Peyer's patch (tissue), 4 donors: Measurements from ENCODE around the gene TRPC1. TPM values are rescaled to one million over a fixed set of nuclear protein-coding genes. Genes with fewer than 3 reads are reported as not detected.

ENCODE experiments used
- DNase-seq, 3 donors: peaks; one replicate each; pipeline ENCODE4 v3.0.0-alpha.2; 2017 to 2019
- H3K27ac ChIP-seq, 4 donors: fragments of 200-600 bp; sonication (generic); one replicate each; pipeline ENCODE4 v1.5.1; 2016 to 2019
- H3K27me3 ChIP-seq, 2 donors: fragments of 200-600 bp; sonication (generic); one replicate each; pipeline ENCODE4 v1.5.1; 2019
- H3K36me3 ChIP-seq, 3 donors: fragments of 200-600 bp; sonication (generic); one replicate each; pipeline ENCODE4 v1.5.1; 2016 to 2019
- H3K4me1 ChIP-seq, 4 donors: fragments of 200-600 bp; sonication (generic); one replicate each; pipeline ENCODE4 v1.5.1; 2016 to 2019
- H3K4me3 ChIP-seq, 4 donors: fragments of 200-600 bp; sonication (generic); 1 replicate in 3 of 4; 2 replicates in 1 of 4; pipeline ENCODE4 v1.5.1; 2016 to 2019; ENCODE audit warnings: mild to moderate bottlenecking in 1 of 4
- H3K9me3 ChIP-seq, 4 donors: fragments of 200-600 bp; sonication (generic); one replicate each; pipeline ENCODE4 v1.5.1; 2016 to 2019; ENCODE audit warnings: mild to moderate bottlenecking in 1 of 4
- POLR2A ChIP-seq, 2 donors: fragments of 450-650 bp; IDR thresholded peaks; one replicate each; pipeline ENCODE4 v1.5.1; 2017; ENCODE audit warnings: antibody characterized with exemption in 2 of 2, mild to moderate bottlenecking in 2 of 2, moderate library complexity in 2 of 2
- total RNA-seq, 4 donors: library from RNA; depleted of rRNA; stranded (reverse); fragments of >200 nt; gene quantifications; one replicate each; pipeline ENCODE4 v1.1.0, GENCODE V29; 2016
- TF ChIP-seq, protein P1 (sequence below), 6 experiments: fragments of 450-650 bp in 4 of 6; fragments of 200-600 bp in 2 of 6; sonication (generic) in 1 of 6; IDR thresholded peaks; one replicate each; pipeline ENCODE4 v1.5.1; 2017 to 2019; ENCODE audit warnings: antibody characterized with exemption in 6 of 6, mild to moderate bottlenecking in 3 of 6, moderate library complexity in 1 of 6

Gene TRPC1
- total RNA-seq, 4 donors from 2014 or later: 1.1 to 12.4 (median 3.4) TPM

DNA sequence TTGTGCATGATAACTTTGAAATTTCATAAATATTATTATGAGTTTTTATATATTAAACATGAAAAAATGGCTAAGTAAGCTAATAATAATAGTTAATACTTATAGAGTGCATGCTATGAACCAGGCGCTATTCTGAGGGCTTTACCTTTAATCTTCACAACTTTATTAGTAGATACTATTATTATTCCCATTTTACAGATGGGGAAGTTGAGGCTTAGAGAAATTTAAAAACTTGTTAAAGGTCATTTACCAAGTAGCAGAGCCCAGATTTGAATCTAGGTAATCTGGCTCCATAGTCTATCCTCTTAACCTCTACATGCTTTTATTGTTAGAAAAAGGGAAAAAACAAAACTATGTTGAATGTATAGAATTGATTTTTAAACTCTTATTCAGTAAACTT is 60.4 kb downstream of the TRPC1 start:
- DNase-seq: no peak
- Histone ChIP-seq H3K27ac (no peak overlapping the region), H3K4me3 (no peak overlapping the region), H3K4me1 (no peaks in the 10 kb centered on the region), H3K9me3 (no peaks in the 10 kb centered on the region), H3K27me3 (no peaks in the 10 kb centered on the region), H3K36me3 (no peaks in the 10 kb centered on the region)
- TF ChIP-seq, protein P1, sequence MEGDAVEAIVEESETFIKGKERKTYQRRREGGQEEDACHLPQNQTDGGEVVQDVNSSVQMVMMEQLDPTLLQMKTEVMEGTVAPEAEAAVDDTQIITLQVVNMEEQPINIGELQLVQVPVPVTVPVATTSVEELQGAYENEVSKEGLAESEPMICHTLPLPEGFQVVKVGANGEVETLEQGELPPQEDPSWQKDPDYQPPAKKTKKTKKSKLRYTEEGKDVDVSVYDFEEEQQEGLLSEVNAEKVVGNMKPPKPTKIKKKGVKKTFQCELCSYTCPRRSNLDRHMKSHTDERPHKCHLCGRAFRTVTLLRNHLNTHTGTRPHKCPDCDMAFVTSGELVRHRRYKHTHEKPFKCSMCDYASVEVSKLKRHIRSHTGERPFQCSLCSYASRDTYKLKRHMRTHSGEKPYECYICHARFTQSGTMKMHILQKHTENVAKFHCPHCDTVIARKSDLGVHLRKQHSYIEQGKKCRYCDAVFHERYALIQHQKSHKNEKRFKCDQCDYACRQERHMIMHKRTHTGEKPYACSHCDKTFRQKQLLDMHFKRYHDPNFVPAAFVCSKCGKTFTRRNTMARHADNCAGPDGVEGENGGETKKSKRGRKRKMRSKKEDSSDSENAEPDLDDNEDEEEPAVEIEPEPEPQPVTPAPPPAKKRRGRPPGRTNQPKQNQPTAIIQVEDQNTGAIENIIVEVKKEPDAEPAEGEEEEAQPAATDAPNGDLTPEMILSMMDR (IDR thresholded peaks at IDR 0.05): no peak
- no peak for TF ChIP-seq POLR2A (IDR thresholded peaks at IDR 0.05)

DNA sequence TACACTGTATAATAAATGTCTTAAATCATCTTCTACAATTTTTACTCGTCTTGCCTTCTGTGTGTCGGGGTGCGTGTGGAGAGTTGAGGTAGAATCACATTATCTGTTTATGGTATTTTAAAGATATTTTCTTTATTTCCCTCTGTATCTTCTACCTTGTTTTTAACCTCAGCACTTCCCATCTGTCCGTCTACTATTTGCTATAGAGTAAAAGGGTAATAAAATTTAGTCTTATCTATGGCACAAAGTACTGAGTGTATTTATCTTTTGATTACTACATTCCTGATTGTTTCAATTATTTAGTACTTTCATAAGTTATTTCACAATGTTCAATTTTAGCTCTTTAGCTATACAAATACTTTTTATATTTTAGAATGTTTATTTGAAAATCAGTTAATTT is 62.2 kb downstream of the TRPC1 start:
- DNase-seq: no peak
- Histone ChIP-seq H3K9me3 (no peaks in the 10 kb centered on the region), H3K27me3 (no peaks in the 10 kb centered on the region), H3K4me3 (no peak overlapping the region), H3K4me1 (no peaks in the 10 kb centered on the region), H3K36me3 (no peaks in the 10 kb centered on the region), H3K27ac (no peak overlapping the region)
- TF ChIP-seq POLR2A (IDR thresholded peaks at IDR 0.05): no peak
- TF ChIP-seq, protein P1 (IDR thresholded peaks at IDR 0.05): no peak

DNA sequence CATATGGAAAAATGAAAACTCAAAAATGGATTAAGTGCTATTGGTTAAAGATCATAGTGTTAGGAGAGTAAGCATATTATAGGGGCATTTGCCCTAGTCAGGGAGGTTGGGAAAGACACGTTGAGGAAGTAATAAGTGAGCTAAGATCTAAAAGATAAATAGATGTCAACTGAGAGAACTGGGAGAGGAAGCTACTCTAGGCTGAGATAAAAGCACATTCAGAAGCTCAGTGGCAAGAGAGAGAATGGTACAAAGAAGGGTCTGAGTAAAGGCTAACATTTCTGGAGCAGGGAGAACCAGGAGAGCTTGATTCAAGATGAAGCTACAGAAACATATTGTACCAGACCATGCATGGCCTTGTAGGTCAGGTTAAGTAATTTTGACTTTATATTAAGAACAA is 63.9 kb downstream of the TRPC1 start:
- Histone ChIP-seq H3K27me3 (no peaks in the 10 kb centered on the region), H3K27ac (no peak overlapping the region), H3K36me3 (no peaks in the 10 kb centered on the region), H3K9me3 (no peaks in the 10 kb centered on the region), H3K4me1 (no peaks in the 10 kb centered on the region), H3K4me3 (no peak overlapping the region)
- no peak for TF ChIP-seq POLR2A (IDR thresholded peaks at IDR 0.05)
- TF ChIP-seq, protein P1 (IDR thresholded peaks at IDR 0.05): no peak
- no peak for DNase-seq

DNA sequence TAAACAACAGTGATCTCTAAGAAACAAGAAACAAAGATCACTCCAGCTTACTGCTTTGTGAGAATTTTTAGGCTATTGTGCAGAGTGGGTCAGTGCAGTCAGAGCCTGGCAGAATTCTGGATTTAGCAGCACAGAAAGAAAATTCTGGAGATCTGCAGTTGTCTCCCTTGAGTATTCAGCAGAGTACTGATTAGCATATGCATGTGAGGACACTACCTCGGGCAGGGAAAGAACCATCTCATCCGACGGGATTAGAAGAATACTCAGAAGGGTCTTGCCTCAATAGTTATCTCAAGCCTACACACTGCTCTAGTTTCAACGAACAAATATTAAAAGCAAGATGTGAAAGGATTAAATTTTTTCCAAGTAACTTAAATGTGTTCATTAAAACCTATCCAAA is 70.7 kb downstream of the TRPC1 start:
- Histone ChIP-seq H3K4me3 (no peak overlapping the region), H3K4me1 (no peaks in the 10 kb centered on the region), H3K9me3 (no peaks in the 10 kb centered on the region), H3K27me3 (no peaks in the 10 kb centered on the region), H3K27ac (no peak overlapping the region), H3K36me3 (no peaks in the 10 kb centered on the region)
- no peak for DNase-seq
- TF ChIP-seq, protein P1 (IDR thresholded peaks at IDR 0.05): no peak
- TF ChIP-seq POLR2A (IDR thresholded peaks at IDR 0.05): no peak

DNA sequence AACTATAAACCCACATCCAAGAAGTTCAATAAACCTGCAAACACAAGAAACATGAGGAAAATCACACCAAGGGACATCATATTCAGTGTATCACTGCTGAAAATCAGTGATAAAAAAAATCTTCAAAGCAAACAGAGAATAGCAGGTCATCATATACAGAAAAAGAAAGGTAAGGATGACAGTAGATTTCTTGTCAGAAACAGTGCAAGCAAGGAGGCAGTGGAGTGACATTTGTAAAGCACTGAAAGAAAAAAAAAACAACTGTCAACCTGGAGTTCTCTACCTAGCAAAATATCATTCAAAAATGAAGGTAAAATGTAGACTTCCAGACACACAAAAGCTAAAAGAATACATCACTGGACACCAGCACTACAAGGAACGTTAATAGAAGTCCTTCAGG is 71.5 kb downstream of the TRPC1 start:
- H3K4me1 ChIP-seq: no peaks in the 10 kb centered on the region
- no peaks in the 10 kb centered on the region for H3K27me3 ChIP-seq
- H3K4me3 ChIP-seq: no peak overlapping the region
- no peak for TF ChIP-seq POLR2A (IDR thresholded peaks at IDR 0.05)
- H3K36me3 ChIP-seq: no peaks in the 10 kb centered on the region
- no peak overlapping the region for H3K27ac ChIP-seq
- DNase-seq: no peak
- H3K9me3 ChIP-seq: no peaks in the 10 kb centered on the region

DNA sequence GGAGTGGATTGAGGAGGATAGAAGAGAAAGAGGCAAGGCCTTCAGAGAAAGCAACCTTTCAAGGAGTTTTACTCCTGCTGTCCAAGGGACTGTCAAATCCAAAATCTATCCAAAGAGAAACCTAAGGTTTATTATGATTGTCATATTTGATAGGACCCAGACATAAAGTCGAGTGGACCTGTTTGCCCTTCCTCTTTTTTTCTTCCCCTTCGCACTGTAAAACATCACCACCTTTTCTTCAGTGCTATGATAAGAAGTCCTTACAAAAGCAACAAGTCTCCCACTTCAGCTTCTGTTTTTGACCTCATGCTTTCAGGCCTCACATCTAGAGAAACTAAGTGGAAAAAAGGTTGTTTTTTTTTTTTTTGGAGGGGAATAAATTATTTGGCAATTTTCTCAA is 73.0 kb downstream of the TRPC1 start:
- Histone ChIP-seq H3K9me3 (no peaks in the 10 kb centered on the region), H3K4me3 (no peak overlapping the region), H3K27ac (no peak overlapping the region), H3K27me3 (no peaks in the 10 kb centered on the region), H3K36me3 (no peaks in the 10 kb centered on the region), H3K4me1 (no peaks in the 10 kb centered on the region)
- no peak for TF ChIP-seq POLR2A (IDR thresholded peaks at IDR 0.05)
- TF ChIP-seq, protein P1 (IDR thresholded peaks at IDR 0.05): no peak
- no peak for DNase-seq
